ENCODE data around the gene TMEM169.

- TF ChIP-seq CTCF (IDR thresholded peaks at IDR 0.05) (no peak), EZH2 (IDR thresholded peaks at IDR 0.05; ENCODE audit: borderline replicate concordance, insufficient read depth, low read depth, low read length, poor library complexity, severe bottlenecking) (no peak)
Measured at GRCh38 chr2:216107760-216108159, 26.0 kb downstream of the TMEM169 start.
